Measurements from ENCODE around the gene DOCK3.

GRCh38 chr3:51350751-51351150, 676.0 kb downstream of the DOCK3 start:
- TF ChIP-seq CTCF (IDR thresholded peaks at IDR 0.05) (no peak), POLR2A (IDR thresholded peaks at IDR 0.05) (no peak), POLR2AphosphoS5 (IDR thresholded peaks at IDR 0.05; ENCODE audit: insufficient read depth in 1 of 2, low read depth in 1 of 2) (no peak)

Data from vagina (tissue), 2 donors.